Right atrium auricular region (tissue), 2 donors: ENCODE results near the gene HS3ST6. TPM values are rescaled to one million over a fixed set of nuclear protein-coding genes. Genes with fewer than 3 reads are reported as not detected.
"Not testable (repeated sequence)": the region's sequence is repeated elsewhere in the genome, so short reads cannot be mapped to it uniquely, and the experiment has no call there.

ENCODE experiments used
- DNase-seq: peaks from one replicate; pipeline ENCODE4 v3.0.0-alpha.2; 2019; ENCODE audit warnings: low spot score
- H3K27ac ChIP-seq, 2 donors: fragments of 200-600 bp; sonication (generic); 1 replicate in 1 of 2; 2 replicates in 1 of 2; pipeline ENCODE4 v1.5.1; 2016 to 2019
- H3K27me3 ChIP-seq, 2 donors: fragments of 200-600 bp; sonication (generic); one replicate each; pipeline versions ENCODE4 v1.5.1 to v1.6.0; 2017 to 2019
- H3K36me3 ChIP-seq: fragments of 200-600 bp; sonication (generic); one replicate; pipeline ENCODE4 v1.5.1; 2016
- H3K4me1 ChIP-seq, 2 donors: fragments of 200-600 bp; sonication (generic); one replicate each; pipeline versions ENCODE4 v1.5.1 to v1.6.0; 2017 to 2019
- H3K4me3 ChIP-seq, 2 donors: fragments of 200-600 bp; sonication (generic); 1 replicate in 1 of 2; 2 replicates in 1 of 2; pipeline ENCODE4 v1.5.1; 2017 to 2019; ENCODE audit warnings: mild to moderate bottlenecking in 1 of 2, moderate library complexity in 1 of 2
- H3K9me3 ChIP-seq, 2 donors: fragments of 200-600 bp; sonication (generic); one replicate each; pipeline ENCODE4 v1.5.1; 2019
- CTCF ChIP-seq, 2 donors: fragments of 200-600 bp; sonication (generic); IDR thresholded peaks; one replicate each; pipeline ENCODE4 v1.5.1; 2019; ENCODE audit warnings: antibody characterized with exemption in 2 of 2
- total RNA-seq, 2 donors: library from RNA; depleted of rRNA; stranded (reverse); fragments of >200 nt; gene quantifications; one replicate each; pipeline ENCODE4 v1.1.0, GENCODE V29; 2016

HS3ST6 gene
- total RNA-seq, 2 donors from 2014 or later, result not detected

DNA sequence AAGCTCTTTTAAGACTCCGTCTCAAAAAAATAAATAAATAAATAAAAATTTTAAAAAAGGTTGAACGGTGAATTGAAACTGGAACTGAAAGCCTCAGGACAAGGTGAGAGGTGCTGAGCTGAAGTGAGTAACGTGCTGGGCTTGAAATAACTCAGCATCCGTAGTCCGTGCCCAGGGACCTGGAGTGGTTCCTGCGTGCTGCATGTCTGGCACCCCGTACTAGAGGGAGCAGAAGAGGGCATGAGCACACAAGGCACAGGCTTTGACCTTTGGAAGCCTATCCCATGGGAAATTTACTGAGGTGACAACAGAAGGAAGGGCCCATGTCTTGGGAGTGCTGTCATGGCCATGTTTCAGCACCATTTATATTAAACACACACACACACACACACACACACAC is 41.7 kb downstream of the HS3ST6 start:
- Histone ChIP-seq H3K4me3 (no peak overlapping the region), H3K27ac (no peak overlapping the region), H3K27me3 (peaks cover 0 to 3% of the 10 kb centered on the region in 2 donors), H3K9me3 (no peaks in the 10 kb centered on the region), H3K4me1 (peaks cover 0 to 4% of the 10 kb centered on the region in 2 donors), H3K36me3 (no peaks in the 10 kb centered on the region)
- no peak for DNase-seq
- no peak for TF ChIP-seq CTCF (IDR thresholded peaks at IDR 0.05)

DNA sequence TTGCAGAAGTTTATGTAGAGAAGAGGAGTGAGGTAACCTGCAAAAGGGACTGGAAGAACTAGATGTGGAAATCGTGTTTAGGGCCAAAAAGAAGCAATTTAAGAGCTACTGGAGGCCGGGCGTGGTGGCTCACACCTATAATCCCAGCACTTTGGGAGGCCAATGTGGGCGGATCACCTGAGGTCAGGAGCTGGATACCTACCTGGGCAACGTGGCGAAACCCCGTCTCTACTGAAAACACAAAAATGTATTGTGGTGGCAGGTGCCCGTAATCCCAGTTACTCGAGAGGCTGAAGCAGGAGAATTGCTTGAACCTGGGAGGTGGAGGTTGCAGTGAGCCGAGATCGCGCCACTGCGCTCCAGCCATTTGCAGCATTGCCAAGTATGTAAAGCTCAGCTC is 42.1 kb downstream of the HS3ST6 start:
- DNase-seq, H3K4me1 ChIP-seq, H3K36me3 ChIP-seq, H3K9me3 ChIP-seq, H3K27me3 ChIP-seq, H3K4me3 ChIP-seq, H3K27ac ChIP-seq: not testable (repeated sequence)

- Histone ChIP-seq H3K4me1 (peaks cover 0 to 4% of the 10 kb centered on the region in 2 donors), H3K9me3 (no peaks in the 10 kb centered on the region), H3K27me3 (peaks cover 0 to 3% of the 10 kb centered on the region in 2 donors), H3K4me3 (no peak overlapping the region), H3K27ac (no peak overlapping the region), H3K36me3 (no peaks in the 10 kb centered on the region)
- DNase-seq, result no peak
- no peak for TF ChIP-seq CTCF (IDR thresholded peaks at IDR 0.05)
These were observed 43.4 kb downstream of the HS3ST6 start for GRCh38 chr16:1874854-1875253.

DNA sequence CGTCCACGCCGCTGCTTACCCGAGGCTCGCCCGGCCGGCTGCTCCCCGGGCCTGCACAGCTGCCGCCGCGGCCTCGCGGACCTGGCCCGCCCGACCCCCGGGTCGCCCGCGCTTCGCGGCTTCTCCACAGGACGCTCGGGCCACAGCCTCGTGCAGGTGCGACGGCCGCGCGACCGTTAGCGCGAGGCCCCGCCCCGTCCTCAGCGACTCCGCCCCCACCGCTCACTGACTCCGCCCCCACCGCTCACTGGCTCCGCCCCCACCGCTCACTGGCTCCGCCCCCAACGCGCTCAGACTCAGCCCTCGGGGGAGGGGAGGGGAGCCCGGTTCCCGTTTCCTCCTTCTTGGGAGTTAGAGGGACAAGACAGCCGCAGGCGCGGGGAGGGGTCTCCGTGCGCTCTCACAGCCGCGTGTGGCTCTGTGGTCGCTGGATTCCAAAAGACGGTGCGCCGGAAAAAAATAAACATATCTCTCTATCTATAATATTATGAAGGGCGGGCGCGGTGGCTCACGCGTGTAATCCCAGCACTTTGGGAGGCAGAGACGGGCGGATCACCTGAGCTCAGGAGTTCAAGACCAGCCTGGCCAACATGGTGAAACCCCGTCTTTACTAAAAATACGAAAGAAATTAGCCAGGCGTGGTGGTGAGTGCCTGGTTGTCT is 46.1 kb downstream of the HS3ST6 start, which contains the start of gene MEIOB:
Gene MEIOB (minus strand): TSS at position 191 of the 662 bp plus-strand sequence. CDS start 3,989 bp downstream, outside the sequence.
- Histone ChIP-seq H3K36me3 (no peaks in the 10 kb centered on the region), H3K4me3 (peak within 1 kb of the TSS in 1 of 2 donors; percentile 21), H3K27me3 (peaks cover 0 to 3% of the 10 kb centered on the region in 2 donors), H3K9me3 (no peaks in the 10 kb centered on the region), H3K4me1 (peaks cover 0 to 4% of the 10 kb centered on the region in 2 donors), H3K27ac (no peak within 1 kb of the TSS)
- no peak for DNase-seq
- no peak for TF ChIP-seq CTCF (IDR thresholded peaks at IDR 0.05)

DNA sequence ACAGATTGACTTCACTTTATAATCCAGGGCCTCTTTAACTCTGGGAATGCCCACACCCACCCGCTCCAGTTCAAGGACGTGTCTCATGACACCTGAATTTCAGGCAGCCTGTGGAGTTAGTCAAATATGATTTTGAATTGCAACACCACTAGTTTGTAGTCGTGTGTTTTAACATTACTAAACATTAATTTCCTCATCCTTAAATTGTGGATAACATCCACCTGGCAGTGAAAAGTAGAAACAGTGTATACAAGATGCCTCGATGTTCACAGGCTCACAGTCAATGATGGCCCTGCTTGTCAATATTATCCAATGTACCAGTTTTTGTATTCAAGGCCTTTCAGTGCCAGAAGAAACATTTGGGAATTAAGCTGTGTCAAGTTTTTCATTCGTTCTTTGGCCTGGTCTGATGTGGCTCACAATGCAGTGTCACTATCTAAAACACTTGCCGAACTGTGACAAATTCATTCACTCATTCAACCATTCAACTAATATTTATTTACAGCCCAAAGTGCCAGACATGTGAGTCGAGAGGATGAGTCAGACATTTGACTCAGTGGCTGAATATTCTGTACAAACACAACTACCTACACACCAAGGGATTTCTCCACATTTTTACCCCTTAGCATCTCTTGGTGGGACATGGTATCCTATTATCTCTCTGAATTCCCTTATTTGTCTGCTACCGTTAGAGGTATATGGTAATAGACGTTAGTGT is 47.7 kb downstream of the HS3ST6 start:
- H3K27me3 ChIP-seq, result peaks cover 0 to 3% of the 10 kb centered on the region in 2 donors
- H3K9me3 ChIP-seq, result no peaks in the 10 kb centered on the region
- no peak for TF ChIP-seq CTCF (IDR thresholded peaks at IDR 0.05)
- H3K4me1 ChIP-seq, result peaks cover 0 to 4% of the 10 kb centered on the region in 2 donors
- no peak overlapping the region for H3K4me3 ChIP-seq
- no peaks in the 10 kb centered on the region for H3K36me3 ChIP-seq
- no peak overlapping the region for H3K27ac ChIP-seq
- DNase-seq, result no peak

GRCh38 chr16:1865902-1866690 is 52.1 kb downstream of the HS3ST6 start:
- H3K27me3 ChIP-seq, result no peaks in the 10 kb centered on the region
- no peak for TF ChIP-seq CTCF (IDR thresholded peaks at IDR 0.05)

More at GRCh38 chr16:1865902-1866690, 52.1 kb downstream of the HS3ST6 start:
- Histone ChIP-seq H3K4me1 (no peaks in the 10 kb centered on the region), H3K27ac (no peak overlapping the region), H3K36me3 (no peaks in the 10 kb centered on the region), H3K9me3 (no peaks in the 10 kb centered on the region), H3K4me3 (no peak overlapping the region)
- no peak for DNase-seq
